K562 (cell line): ENCODE data around the gene PCBP3. TPM values are rescaled to one million over a fixed set of nuclear protein-coding genes. Genes with fewer than 3 reads are reported as not detected.
A peak's percentile ranks its signal among the peaks of the same experiment; 100 is the strongest.

Source experiments
- ADNP ChIP-seq: fragments of 200-800 bp; sonication (Bioruptor generic); IDR thresholded peaks from 2 replicates; pipeline ENCODE4 v1.6.1; 2016; ENCODE audit warnings: missing genetic modification characterization, missing compliant biosample characterization
- ETV6 ChIP-seq, 3 experiments: fragments of 150-350 bp in 1 of 3; sonication (generic) in 1 of 3; formaldehyde crosslinking in 1 of 3; IDR thresholded peaks; 2 replicates each; pipeline versions ENCODE4 v1.6.1 to v1.8.0; 2014 to 2022; ENCODE audit warnings: borderline replicate concordance in 2 of 3, low read depth in 2 of 3, antibody characterized with exemption in 1 of 3, low read length in 1 of 3, mild to moderate bottlenecking in 1 of 3, missing genetic modification reagents in 1 of 3
- HMG20B ChIP-seq: fragments of 250-450 bp; sonication (Bioruptor Pico); IDR thresholded peaks from 2 replicates; pipeline ENCODE4 v1.5.0; 2021; ENCODE audit warnings: mild to moderate bottlenecking
- JUN ChIP-seq, 2 experiments: sonication (generic) in 1 of 2; formaldehyde crosslinking in 1 of 2; IDR thresholded peaks; 2 replicates each; pipeline versions ENCODE4 v1.6.1 to v1.8.0; 2012 to 2022; ENCODE audit warnings: borderline replicate concordance in 2 of 2, mild to moderate bottlenecking in 2 of 2, improper control_type of control experiment in 1 of 2, low read depth in 1 of 2, low read length in 1 of 2, missing genetic modification reagents in 1 of 2
- MAZ ChIP-seq, 2 experiments: fragments of 450-650 bp in 1 of 2; sonication (generic) in 1 of 2; formaldehyde crosslinking; IDR thresholded peaks in 1 of 2; conservative IDR thresholded peaks in 1 of 2; 2 replicates each; pipeline versions ENCODE4 v1.4.0 to v1.5.0; 2020; ENCODE audit warnings: mild to moderate bottlenecking in 1 of 2, missing genetic modification reagents in 1 of 2
- PRDM10 ChIP-seq: fragments of 450-650 bp; IDR thresholded peaks from 2 replicates; pipeline ENCODE4 v1.6.1; 2018; ENCODE audit not compliant: partially characterized antibody
- STAG1 ChIP-seq: sonication (generic); formaldehyde crosslinking; IDR thresholded peaks from 2 replicates; pipeline ENCODE4 v1.5.0; 2020; ENCODE audit warnings: missing genetic modification reagents, borderline replicate concordance
- ZMIZ1 ChIP-seq, 2 experiments: fragments of 150-350 bp in 1 of 2; IDR thresholded peaks; 2 replicates each; pipeline ENCODE4 v1.6.1; 2012 to 2016; ENCODE audit warnings: low read depth in 2 of 2, low read length in 2 of 2, mild to moderate bottlenecking in 1 of 2, moderate library complexity in 1 of 2
- ZNF165 ChIP-seq: fragments of 250-450 bp; sonication (Bioruptor Pico); IDR thresholded peaks from 2 replicates; pipeline ENCODE4 v1.4.0; 2020; ENCODE audit warnings: borderline replicate concordance
- ZNF436 ChIP-seq: fragments of 250-450, 450-650 bp; sonication (Bioruptor Pico); formaldehyde crosslinking; IDR thresholded peaks from 2 replicates; pipeline ENCODE4 v1.7.0; 2020; ENCODE audit warnings: mild to moderate bottlenecking
- ZNF830 ChIP-seq: fragments of 250-450 bp; sonication (Bioruptor Pico); IDR thresholded peaks from 2 replicates; pipeline ENCODE4 v1.5.0; 2021; ENCODE audit warnings: mild to moderate bottlenecking
- polyA plus RNA-seq, 8 experiments: library from polyadenylated mRNA; depleted of rRNA in 4 of 8; stranded (reverse) in 5 of 8; unstranded in 3 of 8; fragments of >200 nt; fragmentation: Nextera tagmentation in 2 of 8; fragmentation: Illumina TruSeq in 1 of 8; extraction: Ambion mirVana in 2 of 8; extraction: Trizol in 1 of 8; gene quantifications; 2 replicates each; pipeline versions ENCODE4 v1.2.1 to v1.2.3, GENCODE V29; 2011 to 2014; ENCODE audit warnings: inconsistent platforms in 1 of 8, missing spikeins in 1 of 8
- total RNA-seq, 7 experiments: library from RNA; depleted of rRNA in 6 of 7; stranded (reverse); fragments of >200 nt in 6 of 7; fragmentation: Illumina TruSeq in 2 of 7; extraction: Trizol in 2 of 7; gene quantifications; 2 replicates each; pipeline versions ENCODE4 v1.2.1 to v1.2.3, GENCODE V29; 2011 to 2021; ENCODE audit warnings: low replicate concordance in 1 of 7

PCBP3 gene
- total and polyA plus RNA-seq, 9 of the 15 experiments (the other 6 are each of a cell fraction or from before 2014, with no cell fraction given), result 0.18 TPM; not detected in 8

- no peak for TF ChIP-seq ZMIZ1 (IDR thresholded peaks at IDR 0.05; ENCODE audit: low read depth in 2 of 2, low read length in 2 of 2)
- no peak for TF ChIP-seq ZNF830 (CRISPR knock-in tag)
- TF ChIP-seq ZNF165, result no peak
- no peak for TF ChIP-seq ZNF436 (CRISPR knock-in tag)
- TF ChIP-seq PRDM10, result no peak
- TF ChIP-seq ADNP (tag), result no peak
- no peak for TF ChIP-seq JUN (IDR thresholded peaks at IDR 0.05; ENCODE audit: borderline replicate concordance, low read depth, low read length)
- TF ChIP-seq JUN (CRISPR knock-in tag; IDR thresholded peaks at IDR 0.05; ENCODE audit: borderline replicate concordance), result no peak
- no peak for TF ChIP-seq ETV6 (IDR thresholded peaks at IDR 0.05; ENCODE audit: borderline replicate concordance in 1 of 2, low read depth in 2 of 2, low read length in 1 of 2)
- TF ChIP-seq ETV6 (CRISPR knock-in tag; IDR thresholded peaks at IDR 0.05; ENCODE audit: borderline replicate concordance), result no peak
- TF ChIP-seq HMG20B, result no peak
- TF ChIP-seq MAZ (CRISPR knock-in tag; conservative IDR thresholded peaks at IDR 0.05 in 1 of 2, IDR thresholded peaks at IDR 0.05 in 1 of 2), result peak; percentile 25 to 28; a peak in 3 of 4 replicates
- no peak for TF ChIP-seq STAG1 (CRISPR knock-in tag)
Measured at GRCh38 chr21:45981151-45982091, 337.9 kb downstream of the PCBP3 start, which contains the start of gene COL6A1 (continued).
